DOHH2 (cell line): ENCODE results near the gene OVOL1.

Experiments
- H3F3A ChIP-seq: fragments of 200-600 bp; sonication (generic), shearing (Covaris generic); 2 replicates; pipeline ENCODE4 v1.6.0; 2016; ENCODE audit warnings: antibody characterized with exemption, mild to moderate bottlenecking; ENCODE audit not compliant: control insufficient read depth, insufficient read depth
- H3K27ac ChIP-seq: fragments of 200-600 bp; sonication (generic); 2 replicates; pipeline ENCODE4 v1.5.1; 2014; ENCODE audit warnings: low read depth, mild to moderate bottlenecking, low read length, moderate library complexity
- H3K27me3 ChIP-seq: fragments of 200-600 bp; sonication (generic); 2 replicates; pipeline ENCODE4 v1.6.1; 2014; ENCODE audit warnings: mild to moderate bottlenecking, low read length, mixed read lengths; ENCODE audit not compliant: control insufficient read depth
- H3K36me3 ChIP-seq: fragments of 200-600 bp; sonication (generic); 2 replicates; pipeline ENCODE4 v1.6.1; 2014; ENCODE audit warnings: mild to moderate bottlenecking, low read length, moderate library complexity, mixed read lengths; ENCODE audit not compliant: control insufficient read depth
- H3K4me1 ChIP-seq: fragments of 200-600 bp; sonication (generic); 2 replicates; pipeline ENCODE4 v1.6.1; 2014; ENCODE audit warnings: mild to moderate bottlenecking, low read length, mixed read lengths; ENCODE audit not compliant: control insufficient read depth
- H3K4me2 ChIP-seq: fragments of 200-600 bp; sonication (generic); 2 replicates; pipeline ENCODE4 v1.6.0; 2014; ENCODE audit warnings: mild to moderate bottlenecking, low read length, moderate library complexity
- H3K4me3 ChIP-seq: fragments of 200-600 bp; sonication (generic); 2 replicates; pipeline ENCODE4 v1.5.1; 2014; ENCODE audit warnings: mild to moderate bottlenecking, low read length, mixed read lengths
- H3K79me2 ChIP-seq: fragments of 200-600 bp; sonication (generic); 2 replicates; pipeline ENCODE4 v1.6.1; 2014; ENCODE audit warnings: mild to moderate bottlenecking, low read length, mixed read lengths; ENCODE audit not compliant: control insufficient read depth
- H3K9me2 ChIP-seq: fragments of 200-600 bp; sonication (generic); replicated peaks from 2 replicates; pipeline ENCODE4 v1.6.1; 2014; ENCODE audit warnings: mild to moderate bottlenecking, low read length, mixed read lengths; ENCODE audit not compliant: control insufficient read depth
- H3K9me3 ChIP-seq: fragments of 200-600 bp; sonication (generic); 2 replicates; pipeline ENCODE4 v1.6.1; 2014; ENCODE audit warnings: antibody characterized with exemption, low read length, mixed read lengths; ENCODE audit not compliant: control insufficient read depth, insufficient read depth
- H4K20me1 ChIP-seq: fragments of 200-600 bp; sonication (generic); 2 replicates; pipeline ENCODE4 v1.6.0; 2014; ENCODE audit warnings: low read depth, mild to moderate bottlenecking, antibody characterized with exemption, low read length, moderate library complexity; ENCODE audit not compliant: control insufficient read depth, insufficient read depth
- EZH2phosphoT487 ChIP-seq: fragments of 200-600 bp; sonication (generic); IDR thresholded peaks from 2 replicates; pipeline ENCODE4 v1.6.1; 2017; ENCODE audit warnings: borderline replicate concordance, mild to moderate bottlenecking, antibody characterized with exemption, low read length, moderate library complexity, mixed read lengths
- TF ChIP-seq, protein P1 (sequence below): fragments of 200-600 bp; sonication (generic); IDR thresholded peaks from one replicate; pipeline ENCODE4 v1.5.1; 2014; ENCODE audit warnings: antibody characterized with exemption, mild to moderate bottlenecking, low read depth, low read length; ENCODE audit not compliant: poor library complexity, severe bottlenecking

OVOL1 gene

DNA sequence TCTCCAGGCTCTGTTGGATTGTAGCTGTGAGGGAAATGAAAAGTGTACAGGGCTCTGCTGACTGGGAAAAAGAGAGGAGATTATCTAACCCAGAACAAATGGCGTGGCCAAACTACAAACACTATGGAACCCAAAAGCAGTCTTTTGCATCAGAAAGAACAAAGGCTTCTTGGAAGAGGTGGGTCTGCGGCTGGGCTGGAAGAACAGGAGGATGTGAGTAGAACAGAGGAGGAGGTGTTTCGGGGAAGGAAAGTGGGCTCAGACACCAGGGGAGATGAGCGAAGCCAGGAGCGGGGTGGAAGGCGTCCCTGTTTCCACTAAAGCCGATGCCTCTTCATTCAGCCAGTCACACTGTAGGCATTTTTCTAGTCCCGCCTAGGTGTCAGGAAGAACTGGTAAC lies 12.0 kb downstream of the OVOL1 start:
- H3K36me3 ChIP-seq = no peaks in the 10 kb centered on the region
- peaks cover 26% of the 10 kb centered on the region for H3K27me3 ChIP-seq
- H4K20me1 ChIP-seq = no peaks in the 10 kb centered on the region
- H3K27ac ChIP-seq = no peak overlapping the region
- H3K4me3 ChIP-seq = no peak overlapping the region
- no peaks in the 10 kb centered on the region for H3K4me1 ChIP-seq
- TF ChIP-seq EZH2phosphoT487 = no peak
- TF ChIP-seq, protein P1, sequence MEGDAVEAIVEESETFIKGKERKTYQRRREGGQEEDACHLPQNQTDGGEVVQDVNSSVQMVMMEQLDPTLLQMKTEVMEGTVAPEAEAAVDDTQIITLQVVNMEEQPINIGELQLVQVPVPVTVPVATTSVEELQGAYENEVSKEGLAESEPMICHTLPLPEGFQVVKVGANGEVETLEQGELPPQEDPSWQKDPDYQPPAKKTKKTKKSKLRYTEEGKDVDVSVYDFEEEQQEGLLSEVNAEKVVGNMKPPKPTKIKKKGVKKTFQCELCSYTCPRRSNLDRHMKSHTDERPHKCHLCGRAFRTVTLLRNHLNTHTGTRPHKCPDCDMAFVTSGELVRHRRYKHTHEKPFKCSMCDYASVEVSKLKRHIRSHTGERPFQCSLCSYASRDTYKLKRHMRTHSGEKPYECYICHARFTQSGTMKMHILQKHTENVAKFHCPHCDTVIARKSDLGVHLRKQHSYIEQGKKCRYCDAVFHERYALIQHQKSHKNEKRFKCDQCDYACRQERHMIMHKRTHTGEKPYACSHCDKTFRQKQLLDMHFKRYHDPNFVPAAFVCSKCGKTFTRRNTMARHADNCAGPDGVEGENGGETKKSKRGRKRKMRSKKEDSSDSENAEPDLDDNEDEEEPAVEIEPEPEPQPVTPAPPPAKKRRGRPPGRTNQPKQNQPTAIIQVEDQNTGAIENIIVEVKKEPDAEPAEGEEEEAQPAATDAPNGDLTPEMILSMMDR = no peak
- H3K9me2 ChIP-seq = no peaks in the 10 kb centered on the region
- H3F3A ChIP-seq = no peaks in the 10 kb centered on the region
- H3K79me2 ChIP-seq = no peaks in the 10 kb centered on the region
- H3K9me3 ChIP-seq = no peaks in the 10 kb centered on the region
- H3K4me2 ChIP-seq = no peak overlapping the region

DNA sequence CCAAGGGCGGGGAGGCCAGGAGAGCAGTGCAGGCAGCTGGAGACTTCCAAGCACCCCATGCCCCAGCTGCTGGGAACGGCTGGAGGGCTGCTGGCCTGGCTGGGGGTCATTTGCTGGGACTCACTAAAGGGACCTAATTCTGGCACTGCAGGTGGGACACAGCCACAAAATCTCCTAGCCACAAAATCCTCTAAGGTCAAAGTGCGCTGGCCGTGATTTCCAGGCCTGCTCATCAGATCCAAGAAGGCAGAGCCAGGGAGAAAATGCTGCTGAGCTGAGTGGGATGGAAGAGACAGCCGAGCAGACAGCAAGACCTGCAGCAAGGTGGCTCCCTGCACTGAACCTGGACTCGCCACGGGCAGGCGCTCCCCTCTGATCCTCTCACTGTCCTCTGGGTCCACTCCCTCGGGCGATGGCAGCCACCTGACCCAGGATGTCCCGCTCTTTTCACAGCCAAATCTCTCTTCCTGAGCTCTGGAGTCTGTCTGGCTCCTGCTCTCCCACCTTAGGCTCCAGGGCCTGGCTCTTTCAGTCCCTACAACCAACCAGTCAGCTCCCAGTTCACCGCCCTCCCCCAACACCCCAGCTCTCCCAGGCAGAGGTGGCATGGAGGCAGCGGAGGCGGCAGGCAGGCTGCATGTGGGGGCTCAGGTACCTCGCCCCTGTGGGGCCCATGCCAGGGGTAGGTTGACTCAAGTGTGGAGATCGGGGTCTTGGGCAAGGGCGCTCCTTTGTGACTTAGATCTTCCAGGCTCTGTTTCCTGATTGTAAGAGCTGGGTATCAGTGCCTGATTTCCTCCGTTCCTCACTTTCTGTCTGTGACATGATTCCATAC lies 14.5 kb downstream of the OVOL1 start:
- TF ChIP-seq, protein P1 = no peak
- no peak for TF ChIP-seq EZH2phosphoT487
- Histone ChIP-seq H3K9me2 (no peaks in the 10 kb centered on the region), H3F3A (no peaks in the 10 kb centered on the region), H3K4me2 (no peak overlapping the region), H3K27me3 (peaks cover 26% of the 10 kb centered on the region), H3K4me1 (no peaks in the 10 kb centered on the region), H3K4me3 (no peak overlapping the region), H3K36me3 (no peaks in the 10 kb centered on the region), H4K20me1 (no peaks in the 10 kb centered on the region), H3K9me3 (no peaks in the 10 kb centered on the region), H3K79me2 (no peaks in the 10 kb centered on the region), H3K27ac (no peak overlapping the region)

DNA sequence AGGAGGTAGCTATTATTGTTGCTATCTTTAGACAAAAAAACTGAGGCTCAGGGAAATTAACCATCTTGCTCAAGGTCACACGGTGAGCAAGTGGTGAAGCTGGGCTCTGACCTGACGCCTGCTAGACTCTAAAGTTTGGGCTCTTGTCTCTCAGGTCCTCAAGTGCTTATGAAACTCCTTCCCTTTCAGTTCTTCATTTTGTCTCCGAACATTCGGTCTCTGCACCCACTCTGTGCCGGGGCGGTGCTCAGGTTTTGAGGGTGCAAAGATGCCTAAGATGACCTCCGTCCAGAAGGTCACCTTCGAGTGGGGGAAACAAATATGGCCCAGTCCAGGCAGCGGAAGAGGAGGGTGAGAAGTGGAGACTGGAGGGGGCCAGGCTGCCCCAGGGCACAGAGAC lies 16.0 kb downstream of the OVOL1 start:
- Histone ChIP-seq H3K4me2 (no peak overlapping the region), H3F3A (no peaks in the 10 kb centered on the region), H3K27ac (no peak overlapping the region), H3K9me3 (no peaks in the 10 kb centered on the region), H3K27me3 (peaks cover 27% of the 10 kb centered on the region), H4K20me1 (no peaks in the 10 kb centered on the region), H3K4me1 (no peaks in the 10 kb centered on the region), H3K9me2 (no peaks in the 10 kb centered on the region), H3K36me3 (no peaks in the 10 kb centered on the region), H3K4me3 (no peak overlapping the region), H3K79me2 (no peaks in the 10 kb centered on the region)
- TF ChIP-seq EZH2phosphoT487 = no peak
- TF ChIP-seq, protein P1 = no peak
